Lung (tissue), 12 donors: ENCODE data around the gene MDC1. TPM values are rescaled to one million over a fixed set of nuclear protein-coding genes. Genes with fewer than 3 reads are reported as not detected.
"Not testable (repeated sequence)": the region's sequence is repeated elsewhere in the genome, so short reads cannot be mapped to it uniquely, and the experiment has no call there.

Experiments used
- ATAC-seq: fragments of 200-7000 bp; cut with Tn5 transposase; one replicate; pipeline ENCODE4 v1.9.1; 2020; ENCODE audit warnings: moderate number of reproducible peaks; ENCODE audit not compliant: insufficient read depth, low FRiP score
- DNase-seq, 3 donors: peaks; one replicate each; pipeline ENCODE4 v3.0.0-alpha.2; 2013 to 2017
- H3K27ac ChIP-seq, 2 donors: one replicate each; pipeline ENCODE4 v1.5.1; 2013; ENCODE audit warnings: mild to moderate bottlenecking in 2 of 2, moderate library complexity in 2 of 2, control low read depth in 1 of 2, inconsistent platforms in 1 of 2, low read depth in 1 of 2, low read length in 1 of 2
- H3K27me3 ChIP-seq, 3 donors: one replicate each; pipeline ENCODE4 v1.5.1; 2013; ENCODE audit warnings: low read length in 2 of 3; ENCODE audit not compliant: control insufficient read depth in 3 of 3, insufficient read depth in 3 of 3
- H3K36me3 ChIP-seq, 4 donors: one replicate each; pipeline ENCODE4 v1.5.1; 2013; ENCODE audit warnings: low read length in 4 of 4, mild to moderate bottlenecking in 1 of 4, moderate library complexity in 1 of 4; ENCODE audit not compliant: control insufficient read depth in 4 of 4, insufficient read depth in 4 of 4
- H3K4me1 ChIP-seq, 5 donors: one replicate each; pipeline ENCODE4 v1.5.1; 2013; ENCODE audit warnings: low read length in 5 of 5, mild to moderate bottlenecking in 2 of 5, moderate library complexity in 1 of 5; ENCODE audit not compliant: control insufficient read depth in 5 of 5, insufficient read depth in 5 of 5
- H3K4me3 ChIP-seq: one replicate; pipeline ENCODE4 v1.5.1; 2013; ENCODE audit warnings: mild to moderate bottlenecking, control low read depth, moderate library complexity
- H3K9ac ChIP-seq, 2 donors: one replicate each; pipeline ENCODE4 v1.5.1; 2013; ENCODE audit warnings: low read length in 2 of 2, control low read depth in 1 of 2; ENCODE audit not compliant: insufficient read depth in 1 of 2
- H3K9me3 ChIP-seq, 4 donors: one replicate each; pipeline ENCODE4 v1.5.1; 2013; ENCODE audit warnings: low read length in 3 of 4, mild to moderate bottlenecking in 1 of 4, moderate library complexity in 1 of 4; ENCODE audit not compliant: control insufficient read depth in 4 of 4, insufficient read depth in 3 of 4
- CTCF ChIP-seq: IDR thresholded peaks from 2 replicates; pipeline ENCODE4 v1.5.1; 2012; ENCODE audit warnings: mild to moderate bottlenecking; ENCODE audit errors: control extremely low read depth, extremely low read depth
- WGBS, 2 donors: extraction: QIAGEN DNeasy Blood & Tissue Kit; methylation state at CpG; one replicate each; pipeline ENCODE4 v1.1.7; 2013; 5-methylcytosine and 5-hydroxymethylcytosine counted together
- polyA plus RNA-seq, 2 donors: library from polyadenylated mRNA; stranded (reverse); fragments of 200-250 nt; gene quantifications; one replicate each; pipeline ENCODE4 v1.2.1, GENCODE V29; 2013
- total RNA-seq, 2 donors: library from RNA; depleted of rRNA in 1 of 2; stranded (reverse); fragments of >200 nt in 1 of 2; gene quantifications; one replicate each; pipeline ENCODE4 v1.2.1, GENCODE V29; 2014 to 2021
- donor health status: control.
- donor health status: control.
- donor health status: Bipolar disorder and iron deficiency.
- donor health status: healthy.
- donor health status: DM: yes; HTN: yes; CAD: no.

The MDC1 gene
- total and polyA plus RNA-seq, 4 donors: 9.9 to 34.0 (median 12.4) TPM

GRCh38 chr6:30760549-30760948 lies 43.5 kb upstream of the MDC1 start:
- DNase-seq: no peak
- Histone ChIP-seq H3K4me3 (no peak overlapping the region), H3K9me3 (no peaks in the 10 kb centered on the region), H3K9ac (no peak overlapping the region), H3K27me3 (no peaks in the 10 kb centered on the region), H3K27ac (no peak overlapping the region), H3K4me1 (peaks cover 0 to 7% (median 4%) of the 10 kb centered on the region in 5 donors), H3K36me3 (no peaks in the 10 kb centered on the region)
- 54 to 70% methylated on average over 8 of the region's 8 CpGs for WGBS, 2 donors
- TF ChIP-seq CTCF: no peak
- ATAC-seq: no peak

- Histone ChIP-seq H3K27ac (peak overlapping the region; percentile 66 to 81), H3K36me3 (no peaks in the 10 kb centered on the region), H3K9ac (no peak overlapping the region), H3K4me1 (peaks cover 0 to 7% (median 4%) of the 10 kb centered on the region in 5 donors), H3K4me3 (no peak overlapping the region), H3K9me3 (no peaks in the 10 kb centered on the region), H3K27me3 (no peaks in the 10 kb centered on the region)
- TF ChIP-seq CTCF: no peak
- DNase-seq (peak in 1 of 3 donors; percentile 32), ATAC-seq (no peak)
- 88 to 93% methylated on average over 10 of the region's 10 CpGs for WGBS, 2 donors
Measured at GRCh38 chr6:30759575-30760239, 42.6 kb upstream of the MDC1 start.

GRCh38 chr6:30757261-30757904 lies 40.3 kb upstream of the MDC1 start:
- Histone ChIP-seq H3K9me3 (no peaks in the 10 kb centered on the region), H3K36me3 (no peaks in the 10 kb centered on the region), H3K27ac (peak overlapping the region in 1 of 2 donors; percentile 63), H3K27me3 (no peaks in the 10 kb centered on the region), H3K9ac (no peak overlapping the region), H3K4me1 (peaks cover 0 to 6% (median 1%) of the 10 kb centered on the region in 5 donors), H3K4me3 (no peak overlapping the region)
- DNase-seq (no peak), ATAC-seq (no peak)
- 92 to 93% methylated on average over 1 of the region's 1 CpG for WGBS, 2 donors
- no peak for TF ChIP-seq CTCF

- H3K27ac ChIP-seq, H3K27me3 ChIP-seq, H3K9me3 ChIP-seq, ATAC-seq, DNase-seq, H3K9ac ChIP-seq, H3K4me3 ChIP-seq, H3K36me3 ChIP-seq: not testable (repeated sequence)
- H3K4me1 ChIP-seq: peaks cover 0 to 13% (median 4%) of the 10 kb centered on the region in 5 donors
- WGBS, 2 donors: 91 to 92% methylated on average over 7 of the region's 7 CpGs
Measured at GRCh38 chr6:30756405-30757003, 39.4 kb upstream of the MDC1 start.
